Upper lobe of right lung (tissue), 1 donor: ENCODE data around the gene GALR2. TPM values are rescaled to one million over a fixed set of nuclear protein-coding genes. Genes with fewer than 3 reads are reported as not detected.

Source experiments
- ATAC-seq: fragments of 200-7000 bp; cut with Tn5 transposase; one replicate; pipeline ENCODE4 v1.9.1; 2020; ENCODE audit warnings: mild to moderate bottlenecking, moderate library complexity
- DNase-seq: peaks from one replicate; pipeline ENCODE4 v3.0.0-alpha.2; 2020
- H3K27ac ChIP-seq: fragments of 200-600 bp; one replicate; pipeline ENCODE4 v1.8.0; 2022
- H3K27me3 ChIP-seq: fragments of 200-600 bp; one replicate; pipeline ENCODE4 v1.8.0; 2022; ENCODE audit warnings: mild to moderate bottlenecking
- H3K36me3 ChIP-seq: fragments of 200-600 bp; one replicate; pipeline ENCODE4 v1.8.0; 2022
- H3K4me1 ChIP-seq: fragments of 200-600 bp; one replicate; pipeline ENCODE4 v1.8.0; 2022
- H3K4me3 ChIP-seq: fragments of 200-600 bp; one replicate; pipeline ENCODE4 v1.8.0; 2022; ENCODE audit warnings: mild to moderate bottlenecking
- H3K9me3 ChIP-seq: fragments of 200-600 bp; one replicate; pipeline ENCODE4 v1.8.0; 2022
- CTCF ChIP-seq: fragments of 200-600 bp; IDR thresholded peaks from one replicate; pipeline ENCODE4 v1.8.0; 2022; ENCODE audit warnings: antibody characterized with exemption
- intact Hi-C: fragments of 100-400 bp; cut with DNase I; formaldehyde crosslinking; loops from one replicate; pipeline ENCODE4 v1.11.0; 2022
- total RNA-seq: library from RNA; stranded (reverse); fragmentation: NEBNext Ultra II Directional; extraction: Animal tissue kit (Norgen Biotek cat#: 25700); gene quantifications from one replicate; pipeline ENCODE4 v1.2.1, GENCODE V29; 2021
- donor health status: DM: no; HTN: yes; CAD: no; lungs with severe emphysema.

GALR2 gene
- total RNA-seq, 1 donor from 2014 or later: not detected

DNA sequence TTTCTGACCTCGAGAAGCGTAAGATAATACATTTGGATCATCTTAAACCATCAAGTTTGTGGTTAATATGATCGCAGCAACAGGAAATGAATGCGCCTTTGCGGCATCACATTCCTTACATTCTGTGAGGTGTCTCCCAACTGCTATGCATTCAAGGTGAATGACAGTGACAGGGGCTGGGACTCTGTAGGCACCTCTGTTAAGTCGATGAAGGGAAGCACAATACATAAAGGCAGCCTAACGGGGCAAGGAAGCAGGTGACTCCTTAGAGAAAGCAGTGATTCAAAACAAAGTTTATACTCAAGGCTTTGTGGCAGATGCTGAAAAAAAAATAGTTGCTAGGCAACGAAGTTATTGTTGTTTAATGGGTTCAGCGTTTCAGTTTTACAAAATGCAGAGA, 25.9 kb upstream of the GALR2 start:
- Histone ChIP-seq H3K9me3 (no peaks in the 10 kb centered on the region), H3K4me3 (no peak overlapping the region), H3K4me1 (peaks cover 12% of the 10 kb centered on the region), H3K27ac (no peak overlapping the region), H3K27me3 (no peaks in the 10 kb centered on the region), H3K36me3 (peaks cover 94% of the 10 kb centered on the region)
- DNase-seq (no peak), ATAC-seq (no peak)
- intact Hi-C loops: no loop called here
- TF ChIP-seq CTCF: no peak

DNA sequence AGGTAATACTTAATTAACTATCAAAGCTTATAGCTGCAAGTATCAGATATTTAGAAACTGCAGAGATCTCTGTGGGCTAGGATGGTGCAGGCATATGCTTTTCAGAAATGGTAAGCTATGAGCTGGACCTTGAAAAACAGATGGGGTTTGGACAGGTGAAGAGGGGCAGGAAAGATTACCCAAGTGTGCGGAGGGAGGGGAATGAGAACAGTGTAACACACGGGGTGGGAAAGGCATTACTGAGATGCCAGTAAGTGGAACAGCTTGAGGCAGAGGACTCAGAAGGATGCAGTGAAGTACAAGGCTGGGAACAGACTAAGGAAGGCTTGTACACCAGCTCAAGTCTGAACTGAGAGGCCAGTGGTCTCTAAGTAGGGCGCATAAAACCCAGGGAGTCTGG, 25.3 kb upstream of the GALR2 start:
- intact Hi-C loops: no loop called here
- no peak overlapping the region for H3K4me3 ChIP-seq

DNA sequence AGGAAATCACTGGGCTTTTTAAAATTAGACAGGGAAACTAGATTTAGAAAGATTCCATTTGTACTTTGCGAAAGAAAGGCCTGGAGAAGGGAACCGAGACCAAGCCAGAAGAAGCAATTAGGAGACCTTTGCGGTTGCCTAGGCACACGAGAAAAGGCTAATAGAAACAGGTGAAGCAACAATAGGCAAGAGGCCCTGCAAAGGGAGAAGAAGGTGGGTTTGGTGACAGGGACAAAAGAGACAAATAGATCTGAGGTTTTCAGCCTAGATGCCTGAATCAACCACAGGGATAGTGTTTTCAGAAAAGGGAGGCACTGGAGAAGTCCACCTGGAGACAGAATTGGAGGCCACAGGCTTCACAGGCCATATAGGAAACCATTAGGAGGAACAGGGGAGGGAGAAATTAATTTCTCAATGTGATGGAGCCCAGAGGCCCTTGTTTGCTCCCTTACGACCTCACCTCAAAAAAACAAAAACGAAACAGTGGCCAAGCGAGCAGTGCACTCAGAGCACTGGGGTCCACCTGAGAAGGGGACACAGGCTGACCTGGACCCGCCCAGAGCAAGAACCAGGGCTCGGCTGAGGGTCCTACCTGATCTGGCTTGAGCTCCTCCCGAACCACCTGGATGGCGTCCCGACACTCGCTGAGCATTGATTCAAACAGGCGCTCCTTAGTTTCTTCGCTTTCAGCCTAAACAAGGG, 24.6 kb upstream of the GALR2 start:
- Histone ChIP-seq H3K27me3 (no peaks in the 10 kb centered on the region), H3K4me1 (peaks cover 20% of the 10 kb centered on the region), H3K4me3 (no peak overlapping the region), H3K9me3 (no peaks in the 10 kb centered on the region), H3K27ac (peak overlapping the region; percentile 80), H3K36me3 (peaks cover 94% of the 10 kb centered on the region)
- no peak for DNase-seq
- intact Hi-C loops: no loop called here
- TF ChIP-seq CTCF: no peak
- ATAC-seq: no peak

More for the DNA sequence above, 25.3 kb upstream of the GALR2 start:
- H3K4me1 ChIP-seq: peaks cover 15% of the 10 kb centered on the region
- H3K9me3 ChIP-seq: no peaks in the 10 kb centered on the region
- no peak for TF ChIP-seq CTCF
- DNase-seq (no peak), ATAC-seq (peak; percentile 14)
- peak overlapping the region; percentile 80 for H3K27ac ChIP-seq
- peaks cover 94% of the 10 kb centered on the region for H3K36me3 ChIP-seq
- no peaks in the 10 kb centered on the region for H3K27me3 ChIP-seq

GRCh38 chr17:76050538-76051467, 23.8 kb upstream of the GALR2 start:
- H3K9me3 ChIP-seq: no peaks in the 10 kb centered on the region
- H3K4me3 ChIP-seq: no peak overlapping the region
- H3K27me3 ChIP-seq: no peaks in the 10 kb centered on the region
- no peak for TF ChIP-seq CTCF
- H3K4me1 ChIP-seq: peaks cover 20% of the 10 kb centered on the region
- peak; percentile 55 for ATAC-seq
- H3K36me3 ChIP-seq: peaks cover 94% of the 10 kb centered on the region
- DNase-seq: no peak
- intact Hi-C loops: no loop called here
- peak overlapping the region; percentile 80 for H3K27ac ChIP-seq

- intact Hi-C loops: no loop called here
- peak overlapping the region; percentile 80 for H3K27ac ChIP-seq
- H3K4me1 ChIP-seq: peaks cover 20% of the 10 kb centered on the region
- H3K4me3 ChIP-seq: no peak overlapping the region
- no peak for DNase-seq
- H3K27me3 ChIP-seq: no peaks in the 10 kb centered on the region
- no peaks in the 10 kb centered on the region for H3K9me3 ChIP-seq
- TF ChIP-seq CTCF: no peak
- peaks cover 94% of the 10 kb centered on the region for H3K36me3 ChIP-seq
- peak; percentile 38 for ATAC-seq
Measured at GRCh38 chr17:76051561-76051960, 23.0 kb upstream of the GALR2 start.
